ENCODE measurements around the gene IFIT5.
"Not testable (repeated sequence)": the region's sequence is repeated elsewhere in the genome, so short reads cannot be mapped to it uniquely, and the experiment has no call there.

Gene IFIT5

GRCh38 chr10:89431977-89432376 is 17.6 kb downstream of the IFIT5 start:
- no peak for DNase-seq (ENCODE audit: low read depth in 2 of 2)

- no peak for DNase-seq (ENCODE audit: low read depth in 2 of 2)
Measured at GRCh38 chr10:89438525-89438924, 24.2 kb downstream of the IFIT5 start.

GRCh38 chr10:89440226-89441009 is 26.1 kb downstream of the IFIT5 start:
- no peak for DNase-seq (ENCODE audit: low read depth in 2 of 2)

- DNase-seq (ENCODE audit: low read depth in 2 of 2): no peak
Measured at GRCh38 chr10:89442289-89442688, 27.9 kb downstream of the IFIT5 start.

GRCh38 chr10:89444819-89445218 is 30.5 kb downstream of the IFIT5 start:
- DNase-seq (ENCODE audit: low read depth in 2 of 2): not testable (repeated sequence)

GRCh38 chr10:89450901-89451300 is 36.5 kb downstream of the IFIT5 start:
- no peak for DNase-seq (ENCODE audit: low read depth in 2 of 2)

GRCh38 chr10:89452193-89452592 is 37.8 kb downstream of the IFIT5 start:
- DNase-seq (ENCODE audit: low read depth in 2 of 2): no peak

- DNase-seq (ENCODE audit: low read depth in 2 of 2): no peak
Measured at GRCh38 chr10:89454561-89455347, 40.4 kb downstream of the IFIT5 start.

GRCh38 chr10:89458291-89458690 is 43.9 kb downstream of the IFIT5 start:
- DNase-seq (ENCODE audit: low read depth in 2 of 2): no peak

GRCh38 chr10:89458784-89459183 is 44.4 kb downstream of the IFIT5 start:
- DNase-seq (ENCODE audit: low read depth in 2 of 2): no peak

GRCh38 chr10:89463846-89464537 is 49.6 kb downstream of the IFIT5 start:
- DNase-seq (ENCODE audit: low read depth in 2 of 2): no peak

- no peak for DNase-seq (ENCODE audit: low read depth in 2 of 2)
Measured at GRCh38 chr10:89465196-89465595, 50.8 kb downstream of the IFIT5 start.

GRCh38 chr10:89466599-89467035 is 52.2 kb downstream of the IFIT5 start:
- DNase-seq (ENCODE audit: low read depth in 2 of 2): no peak

GRCh38 chr10:89468191-89468965 is 54.0 kb downstream of the IFIT5 start:
- no peak for DNase-seq (ENCODE audit: low read depth in 2 of 2)

- DNase-seq (ENCODE audit: low read depth in 2 of 2): no peak
Measured at GRCh38 chr10:89469517-89469916, 55.1 kb downstream of the IFIT5 start.
